Stimulated activated CD8-positive, alpha-beta memory T cell treated with anti-CD3 and anti-CD28 coated beads, Interleukin-7, amount 100 ng/mL, for 1 hour (primary cell): ENCODE measurements around the gene NLRP10.
A peak's percentile ranks its signal among the peaks of the same experiment; 100 is the strongest.
"Not testable (repeated sequence)": the region's sequence is repeated elsewhere in the genome, so short reads cannot be mapped to it uniquely, and the experiment has no call there.

ENCODE experiments used
- DNase-seq, 2 donors: peaks; one replicate each; pipeline ENCODE4 v3.0.0-alpha.2; 2020; ENCODE audit warnings: low read depth in 2 of 2

Gene NLRP10, protein sequence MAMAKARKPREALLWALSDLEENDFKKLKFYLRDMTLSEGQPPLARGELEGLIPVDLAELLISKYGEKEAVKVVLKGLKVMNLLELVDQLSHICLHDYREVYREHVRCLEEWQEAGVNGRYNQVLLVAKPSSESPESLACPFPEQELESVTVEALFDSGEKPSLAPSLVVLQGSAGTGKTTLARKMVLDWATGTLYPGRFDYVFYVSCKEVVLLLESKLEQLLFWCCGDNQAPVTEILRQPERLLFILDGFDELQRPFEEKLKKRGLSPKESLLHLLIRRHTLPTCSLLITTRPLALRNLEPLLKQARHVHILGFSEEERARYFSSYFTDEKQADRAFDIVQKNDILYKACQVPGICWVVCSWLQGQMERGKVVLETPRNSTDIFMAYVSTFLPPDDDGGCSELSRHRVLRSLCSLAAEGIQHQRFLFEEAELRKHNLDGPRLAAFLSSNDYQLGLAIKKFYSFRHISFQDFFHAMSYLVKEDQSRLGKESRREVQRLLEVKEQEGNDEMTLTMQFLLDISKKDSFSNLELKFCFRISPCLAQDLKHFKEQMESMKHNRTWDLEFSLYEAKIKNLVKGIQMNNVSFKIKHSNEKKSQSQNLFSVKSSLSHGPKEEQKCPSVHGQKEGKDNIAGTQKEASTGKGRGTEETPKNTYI

DNA sequence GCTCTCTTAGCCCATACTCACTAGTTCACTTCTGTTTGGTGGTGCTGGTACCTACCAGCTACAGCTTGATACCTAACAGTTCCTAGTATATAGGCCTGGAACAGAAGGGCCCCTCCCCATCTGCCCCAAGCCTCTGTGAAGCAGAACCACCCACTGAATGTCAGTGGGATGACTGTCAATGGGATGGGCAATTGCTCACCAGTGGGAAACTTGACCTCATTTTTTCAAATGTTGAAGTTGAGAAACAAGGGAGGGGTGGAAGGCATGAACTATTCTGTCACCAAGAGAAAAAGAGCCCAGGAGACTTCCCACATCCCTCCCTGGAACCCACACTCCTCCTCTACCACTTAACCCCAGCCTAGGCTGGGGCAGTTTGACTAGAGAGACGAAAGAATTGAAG lies at the start of gene NLRP10:
Gene NLRP10 (minus strand): TSS at position 62 of the 400 bp plus-strand sequence. CDS start 1,952 bp downstream, outside the sequence.
- no peak for DNase-seq

DNA sequence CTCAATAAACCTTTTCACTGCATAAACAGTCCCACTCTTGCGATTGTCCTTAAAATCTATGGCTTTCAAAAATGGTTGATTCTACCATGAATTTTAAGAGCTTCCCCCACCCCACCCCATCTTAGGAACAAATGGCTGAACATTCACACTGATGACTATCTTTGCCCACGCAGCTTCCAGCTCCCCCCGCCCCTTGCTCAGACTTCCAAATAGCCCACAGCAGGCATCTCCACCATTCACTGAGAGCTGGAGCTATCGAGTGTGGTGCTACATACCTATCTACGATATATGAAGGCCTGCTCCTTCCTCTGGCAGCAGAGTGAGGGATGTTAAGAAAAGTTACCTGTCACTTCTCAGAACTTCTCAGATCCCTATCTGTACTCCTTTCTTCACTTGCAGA lies 48.6 kb upstream of the NLRP10 start:
- no peak for DNase-seq

DNA sequence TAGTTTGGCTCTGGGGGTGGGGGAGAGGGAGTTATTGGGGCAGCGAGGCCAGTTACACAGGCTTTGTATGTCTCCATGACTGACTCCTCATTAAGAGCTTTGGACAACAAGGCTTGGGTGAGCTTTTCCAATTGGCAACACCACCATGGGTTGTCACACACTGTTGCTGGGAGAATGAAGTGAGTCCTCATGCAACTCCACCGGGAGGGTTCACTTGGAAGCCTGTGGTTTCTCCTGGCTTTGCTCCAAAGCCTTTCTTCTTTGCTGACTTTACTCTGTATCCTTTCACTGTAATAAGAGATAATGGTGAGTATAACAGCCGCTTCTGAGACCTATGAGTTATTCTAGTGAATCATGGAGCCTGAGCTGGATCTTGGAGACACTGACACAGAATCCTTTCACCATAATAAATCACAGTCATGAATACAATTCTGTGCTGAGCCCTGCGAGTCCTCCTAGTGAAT lies 46.8 kb upstream of the NLRP10 start:
- DNase-seq = no peak

DNA sequence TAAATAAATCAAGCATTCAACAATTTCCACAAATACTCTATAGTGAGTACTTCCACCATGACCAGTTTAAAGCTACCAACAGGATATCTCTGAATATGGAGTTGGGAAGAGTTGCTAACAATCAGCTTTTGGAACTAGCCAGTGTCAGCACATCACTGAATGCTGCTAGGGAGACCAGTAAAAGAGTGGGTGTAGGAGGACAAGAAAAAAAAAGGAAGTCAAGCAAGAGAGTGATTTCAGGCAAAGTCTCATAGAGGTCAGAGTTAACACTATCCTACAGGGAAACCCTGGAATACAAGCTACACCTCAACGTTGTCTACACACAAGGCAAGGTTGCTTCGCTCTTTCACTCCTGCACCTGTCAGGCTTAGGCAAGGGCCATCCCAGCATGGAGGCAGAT lies 46.1 kb upstream of the NLRP10 start:
- DNase-seq = no peak

DNA sequence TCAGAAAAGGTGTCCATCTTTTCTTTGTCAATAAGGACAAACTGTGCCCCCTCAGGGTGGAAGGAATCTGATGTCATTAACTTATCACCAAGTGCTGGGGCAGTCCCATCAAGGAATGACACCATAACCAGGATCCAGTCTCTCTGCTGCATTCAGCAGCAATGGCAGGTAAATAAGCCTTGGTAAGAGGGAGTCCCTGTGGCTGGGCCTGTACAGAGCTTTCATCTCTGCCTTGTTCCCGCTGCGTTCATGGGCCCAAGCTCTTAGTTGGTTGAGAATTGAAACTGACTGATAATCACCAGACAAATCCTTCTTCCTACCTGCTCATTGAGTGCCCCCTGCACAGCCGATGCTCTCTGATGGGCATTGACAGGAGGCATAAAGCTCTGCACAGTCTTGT lies 44.6 kb upstream of the NLRP10 start:
- DNase-seq = no peak

DNA sequence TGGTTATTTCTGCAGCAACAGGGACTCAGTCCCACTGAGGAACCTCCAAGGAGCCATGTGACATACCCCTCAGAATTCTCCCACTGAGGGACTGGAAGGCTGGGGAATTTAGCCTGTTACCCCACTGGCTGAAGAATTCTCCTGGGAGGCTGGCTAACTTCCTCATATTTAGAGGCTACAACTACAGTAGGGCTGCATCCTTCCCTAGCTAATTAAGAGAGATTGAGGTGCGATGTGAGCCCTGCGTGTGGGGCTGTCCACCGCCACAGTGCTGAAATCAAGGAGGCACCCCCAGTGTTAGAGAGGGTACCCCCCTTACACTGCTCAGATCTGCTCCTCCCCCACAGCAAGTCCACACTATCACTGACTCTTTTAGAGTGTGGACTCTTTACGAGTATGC lies 43.0 kb upstream of the NLRP10 start:
- no peak for DNase-seq

DNA sequence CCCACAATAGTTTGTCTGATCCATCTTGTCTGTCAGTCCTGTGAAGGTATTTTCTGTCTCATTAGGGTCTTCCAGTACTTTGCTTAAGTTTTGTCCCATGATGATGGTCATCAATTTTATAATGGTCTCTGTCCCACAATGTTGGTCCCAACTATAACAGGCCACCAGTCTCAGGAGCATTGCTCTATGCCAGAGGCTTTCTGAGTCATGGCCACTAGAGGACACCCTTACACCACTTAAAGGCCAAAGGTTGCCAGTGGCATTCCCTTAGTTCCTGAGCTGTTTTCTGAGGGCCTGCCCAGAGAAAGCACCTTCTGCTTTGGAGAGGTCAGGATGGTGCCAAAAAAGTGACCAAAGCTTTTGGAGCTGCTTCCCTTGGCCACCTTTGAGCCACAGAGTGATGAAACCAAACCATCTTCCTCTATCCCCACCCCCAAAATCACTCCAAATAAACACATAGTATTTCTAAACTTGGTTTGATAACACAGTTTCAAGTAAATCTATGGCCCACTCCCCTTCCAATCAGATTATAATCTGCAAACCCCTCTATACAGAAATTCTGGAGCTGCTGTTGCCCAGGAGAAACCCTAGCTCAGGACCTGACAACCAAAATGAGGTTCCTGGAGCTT lies 41.2 kb upstream of the NLRP10 start:
- DNase-seq = no peak

DNA sequence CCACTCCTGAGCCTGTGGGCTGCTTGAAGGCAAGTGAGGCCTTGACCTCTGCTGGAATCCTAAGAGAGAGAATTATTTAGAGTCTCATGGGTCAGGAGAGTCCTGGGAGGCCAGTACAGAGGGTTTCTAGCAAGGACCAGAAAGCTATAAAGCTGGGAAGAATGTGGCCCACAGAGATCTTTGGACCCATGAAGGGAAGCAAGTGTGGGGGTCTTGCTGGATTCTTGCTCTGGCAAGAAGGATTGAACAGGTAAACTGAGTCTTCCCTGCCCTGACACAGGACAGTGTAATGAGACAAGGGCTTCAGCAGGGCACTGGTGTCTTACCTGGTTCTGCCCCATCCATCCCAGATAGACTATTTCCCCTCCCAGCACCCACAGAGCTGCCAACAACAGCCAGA lies 40.3 kb upstream of the NLRP10 start:
- DNase-seq = no peak

DNA sequence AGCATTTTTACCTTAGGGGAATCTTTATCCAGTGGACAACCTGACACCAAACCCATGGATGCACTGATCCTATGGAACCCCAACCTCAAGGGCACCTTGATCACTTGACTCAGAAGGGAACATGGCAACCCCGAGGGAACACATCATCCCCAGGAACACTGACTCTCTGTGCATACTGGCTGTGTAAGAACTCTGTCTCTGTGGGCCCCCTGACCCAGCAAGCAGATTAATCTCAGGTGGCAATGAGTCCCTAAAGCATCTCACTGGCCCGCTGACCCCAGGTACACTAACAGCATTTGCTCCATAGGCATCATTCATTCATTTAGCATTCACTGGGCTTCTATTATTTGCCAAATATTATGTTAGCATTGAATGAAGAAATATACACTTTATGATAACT lies 38.8 kb upstream of the NLRP10 start:
- DNase-seq = no peak

DNA sequence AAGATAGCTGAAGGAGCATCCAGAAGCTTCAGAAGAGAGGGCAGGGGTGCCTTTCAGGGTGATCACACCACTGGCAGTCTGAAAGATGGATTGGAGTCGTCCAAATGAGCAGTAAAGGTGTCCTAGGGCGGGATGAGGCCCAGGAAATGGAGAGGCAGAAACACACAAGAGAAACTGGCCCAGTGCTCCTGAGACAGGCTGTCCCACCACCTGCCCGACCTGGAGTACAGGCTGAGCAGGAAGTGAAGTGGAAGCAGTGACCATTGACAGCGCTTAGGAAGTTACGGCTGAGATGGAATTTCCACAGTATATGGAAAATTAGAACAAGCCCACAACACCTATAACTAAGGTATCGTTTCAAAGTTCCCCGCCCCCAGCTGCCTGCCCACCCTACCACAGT lies 37.9 kb upstream of the NLRP10 start:
- DNase-seq = no peak

DNA sequence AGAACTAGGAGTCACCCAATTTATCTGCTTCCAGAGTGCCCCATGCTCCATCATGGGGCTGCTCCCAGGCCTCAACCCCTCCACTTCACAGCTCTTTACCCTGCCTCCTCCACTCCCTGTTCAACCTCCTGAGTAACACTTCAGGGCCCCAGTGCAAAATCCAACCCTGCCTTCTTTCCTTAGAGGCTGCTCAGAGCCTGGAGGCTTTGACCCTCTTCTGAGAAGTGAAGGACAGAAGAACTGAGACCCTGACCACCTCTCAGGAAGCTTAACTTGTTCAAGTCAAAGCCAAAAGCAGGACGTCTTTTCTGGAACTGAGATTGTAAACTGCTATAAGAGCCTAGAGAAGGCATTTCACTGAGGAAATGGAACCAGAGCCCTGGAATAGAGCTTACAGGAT lies 37.4 kb upstream of the NLRP10 start:
- DNase-seq = no peak

DNA sequence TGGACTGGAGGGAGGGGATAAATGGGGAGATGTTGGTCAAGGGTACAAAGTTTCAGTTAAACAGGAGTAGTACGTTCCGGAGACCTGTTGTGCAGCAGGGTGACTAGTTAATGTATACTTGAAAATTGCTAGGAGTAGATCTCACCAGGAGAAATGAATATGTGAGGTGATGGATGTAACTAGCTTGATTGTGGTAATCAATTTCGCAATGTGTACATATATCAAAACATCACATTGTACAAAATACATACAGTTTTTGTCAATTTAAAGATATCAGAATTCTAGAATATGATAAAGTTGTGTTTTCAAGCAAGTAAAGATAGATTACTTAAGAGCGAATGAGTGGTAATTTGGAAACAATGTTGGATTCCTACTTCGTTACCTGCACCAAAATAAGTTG lies 35.1 kb upstream of the NLRP10 start:
- DNase-seq = no peak

DNA sequence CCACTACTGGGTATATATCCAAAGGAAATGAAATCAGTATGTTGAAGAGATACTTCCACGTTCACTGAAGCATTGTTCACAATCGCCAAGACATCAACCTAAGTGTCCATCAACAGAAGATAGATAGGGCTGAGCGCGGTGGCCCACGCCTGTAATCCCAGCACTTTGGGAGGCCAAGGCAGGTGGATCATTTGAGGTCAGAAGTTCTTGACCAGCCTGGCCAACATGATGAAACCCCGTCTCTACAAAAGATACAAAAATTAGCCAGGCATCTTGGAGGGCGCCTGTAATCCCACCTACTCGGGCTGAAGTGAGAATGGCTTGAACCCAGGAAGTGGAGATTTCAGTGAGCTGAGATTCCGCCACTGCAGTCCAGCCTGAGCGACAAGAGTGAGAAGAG lies 34.5 kb upstream of the NLRP10 start:
- DNase-seq = no peak

DNA sequence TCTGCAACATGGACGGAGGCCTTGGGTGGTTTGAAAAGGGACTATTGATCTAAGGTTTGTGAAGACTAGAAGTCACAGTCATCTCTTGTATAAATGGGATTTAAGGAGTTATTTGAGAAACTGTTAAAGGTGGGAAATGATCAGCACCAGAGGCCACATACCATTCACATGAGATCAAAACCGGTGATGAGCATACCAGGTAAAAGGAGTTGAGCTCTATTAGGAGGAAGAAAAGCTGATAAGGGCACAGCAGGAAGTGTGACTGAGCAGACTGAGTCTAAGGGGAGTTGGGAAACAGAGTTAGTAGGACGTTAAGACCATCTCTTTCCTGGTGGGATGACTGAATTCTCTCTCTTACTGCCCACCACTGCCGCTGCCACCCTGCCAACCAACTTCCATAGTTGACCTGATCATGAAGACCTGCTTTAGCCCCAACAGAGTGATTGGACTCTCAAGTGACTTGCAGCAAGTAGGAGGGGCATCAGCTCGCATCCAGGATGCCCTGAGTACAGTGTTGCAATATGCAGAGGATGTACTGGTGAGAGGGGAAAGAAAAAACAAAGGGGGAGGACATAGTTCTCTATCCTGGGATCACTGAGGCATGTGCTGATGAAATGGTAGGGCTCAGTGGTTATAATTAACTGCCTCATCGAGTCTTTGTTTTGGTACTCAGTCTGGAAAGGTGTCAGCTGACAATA lies 29.5 kb upstream of the NLRP10 start:
- DNase-seq = no peak

DNA sequence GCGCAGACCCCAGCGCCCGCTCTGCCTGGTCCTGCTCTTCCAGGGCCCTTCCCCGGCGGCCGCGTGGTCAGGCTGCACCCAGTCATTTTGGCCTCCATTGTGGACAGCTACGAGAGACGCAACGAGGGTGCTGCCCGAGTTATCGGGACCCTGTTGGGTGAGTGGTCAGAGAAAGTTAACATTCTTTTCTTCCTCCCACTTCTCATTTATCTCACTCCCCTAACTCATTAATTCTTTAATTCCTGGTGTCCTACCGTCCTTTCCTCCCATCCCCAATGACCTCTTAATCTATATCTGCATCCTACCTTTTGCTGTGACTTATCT lies 22.3 kb upstream of the NLRP10 start:
- not testable (repeated sequence) for DNase-seq

DNA sequence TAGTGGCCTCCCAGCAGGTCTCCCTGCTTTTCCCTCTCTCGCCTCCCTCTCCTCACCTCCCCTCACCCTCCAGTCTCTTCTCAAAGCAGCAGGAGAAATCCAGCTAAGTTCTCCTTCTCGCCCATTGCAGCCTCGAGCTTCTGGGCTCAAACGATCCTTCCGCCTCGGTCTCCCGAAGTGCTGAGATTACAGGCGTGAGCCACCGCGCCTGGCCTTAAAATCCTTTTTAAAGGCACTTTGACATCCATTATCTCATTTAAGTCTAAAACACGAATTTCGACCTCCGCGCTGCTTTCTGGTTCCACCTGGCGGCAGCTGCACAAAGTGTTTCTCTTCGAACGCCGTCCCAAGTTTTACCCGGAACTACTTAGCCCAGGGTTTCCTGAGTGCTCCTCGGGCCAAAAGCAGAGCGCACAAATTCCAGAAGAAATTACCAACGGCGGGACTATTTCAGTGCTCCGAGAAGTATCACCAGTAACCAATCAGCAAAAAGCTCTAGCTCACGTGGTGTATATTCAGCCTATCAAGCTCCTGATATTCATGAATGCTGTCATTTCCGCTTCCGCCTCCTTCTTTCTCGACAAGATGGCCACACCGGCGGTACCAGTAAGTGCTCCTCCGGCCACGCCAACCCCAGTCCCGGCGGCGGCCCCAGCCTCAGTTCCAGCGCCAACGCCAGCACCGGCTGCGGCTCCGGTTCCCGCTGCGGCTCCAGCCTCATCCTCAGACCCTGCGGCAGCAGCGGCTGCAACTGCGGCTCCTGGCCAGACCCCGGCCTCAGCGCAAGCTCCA lies 21.7 kb upstream of the NLRP10 start, which contains the start of gene EIF3F:
Gene EIF3F (plus strand): TSS at position 570 of the 792 bp plus-strand sequence. CDS start 16 bp downstream, at position 586.
- DNase-seq = peak; percentile 70 to 75

DNA sequence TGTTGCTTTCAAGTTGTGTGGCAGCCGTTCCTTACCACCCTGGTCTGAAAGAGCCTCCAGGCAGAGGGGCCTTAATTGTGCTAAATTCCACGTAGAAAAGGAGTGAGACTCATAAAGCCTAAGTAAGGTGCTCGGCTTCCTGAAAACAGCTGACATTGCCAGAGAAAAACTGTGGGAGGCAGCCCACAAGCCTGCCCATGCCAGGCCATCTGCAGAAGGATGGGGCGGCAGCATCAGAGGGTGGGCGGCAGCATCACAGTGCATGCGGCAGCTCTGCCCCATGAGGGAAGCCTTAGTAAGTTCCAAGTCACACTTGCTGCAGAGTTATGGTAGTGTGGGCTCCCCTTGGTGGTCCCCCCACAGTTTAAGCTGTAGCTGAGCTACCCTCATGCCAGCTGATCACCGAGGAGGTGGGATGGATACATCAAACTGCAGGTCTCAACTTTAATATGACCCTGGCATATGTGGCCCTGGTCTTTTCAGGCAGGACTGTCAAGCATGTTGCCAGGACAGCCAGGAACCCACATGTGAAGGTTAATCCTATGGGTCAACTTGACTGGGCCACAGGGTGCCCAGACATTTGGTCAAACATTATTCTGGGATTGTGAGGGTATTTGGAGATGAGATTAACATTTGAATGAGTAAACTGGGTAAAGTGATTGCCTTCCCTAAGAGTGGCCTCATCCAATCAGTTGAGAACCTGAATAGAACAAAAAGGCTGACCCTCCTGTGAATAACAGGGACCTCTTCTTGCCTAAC lies 18.8 kb upstream of the NLRP10 start:
- no peak for DNase-seq

DNA sequence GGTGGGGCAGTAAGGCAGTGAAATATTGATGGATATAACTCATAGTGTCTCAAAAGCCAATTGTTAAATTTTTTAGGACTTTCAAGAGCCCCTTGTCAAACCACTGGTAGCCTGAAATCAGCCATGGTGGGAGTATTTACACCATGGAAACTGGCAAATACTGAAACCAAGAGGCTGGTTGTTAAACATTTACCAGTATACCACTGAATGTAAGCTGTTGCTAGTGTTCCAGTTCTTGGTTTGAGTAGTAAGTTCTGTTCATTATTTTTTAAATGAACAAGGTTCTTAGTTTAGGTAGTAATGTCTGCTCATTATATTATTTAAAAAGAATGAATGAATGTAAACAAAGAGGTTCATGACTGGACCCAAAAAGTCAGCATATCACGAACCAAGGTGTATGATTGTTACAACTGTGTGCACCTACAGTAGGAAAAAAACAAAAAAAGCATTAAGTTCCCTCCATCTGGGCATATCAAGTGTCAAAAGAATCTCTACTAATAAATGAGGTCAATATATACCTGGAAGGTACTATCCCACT lies 17.4 kb upstream of the NLRP10 start:
- no peak for DNase-seq

DNA sequence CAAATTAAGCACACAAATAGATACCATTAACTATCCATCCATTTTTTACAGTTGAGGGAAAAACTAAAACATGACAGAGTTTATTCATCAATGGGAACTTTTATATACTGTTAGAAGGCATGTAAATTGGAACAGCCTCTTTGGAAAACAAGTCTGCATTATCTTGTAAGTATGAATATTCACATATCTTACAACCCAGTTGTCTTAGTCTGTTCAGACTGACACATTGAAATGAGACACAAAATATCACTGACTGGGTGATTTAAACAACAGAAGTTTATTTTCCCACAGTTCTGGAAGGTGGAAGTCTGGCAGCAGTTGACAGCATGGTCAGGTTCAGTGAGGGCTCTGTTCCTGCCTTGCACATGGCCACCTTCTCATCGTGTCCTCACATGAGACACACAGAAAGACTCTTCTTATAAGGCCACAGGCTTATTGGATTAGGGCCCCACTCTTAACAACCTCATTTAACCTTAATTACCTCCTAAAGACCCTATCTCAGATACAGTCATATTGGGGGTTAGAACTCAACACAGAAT lies 16.4 kb upstream of the NLRP10 start:
- DNase-seq = no peak
